Sigmoid colon (tissue), 7 donors: ENCODE results near the gene UBAC1. TPM values are rescaled to one million over a fixed set of nuclear protein-coding genes. Genes with fewer than 3 reads are reported as not detected.

Experiments used
- DNase-seq: peaks from one replicate; pipeline ENCODE4 v3.0.0-alpha.2; 2019
- H3K27ac ChIP-seq, 4 donors: fragments of 200-600 bp; sonication (generic); one replicate each; pipeline ENCODE4 v1.5.1; 2016 to 2019; ENCODE audit warnings: mild to moderate bottlenecking in 1 of 4
- H3K27me3 ChIP-seq, 3 donors: fragments of 200-600 bp; sonication (generic); one replicate each; pipeline ENCODE4 v1.5.1; 2019; ENCODE audit warnings: mild to moderate bottlenecking in 1 of 3
- H3K36me3 ChIP-seq, 4 donors: fragments of 200-600 bp; sonication (generic); one replicate each; pipeline ENCODE4 v1.5.1; 2016 to 2019
- H3K4me1 ChIP-seq, 4 donors: fragments of 200-600 bp; sonication (generic); one replicate each; pipeline ENCODE4 v1.5.1; 2017 to 2019
- H3K4me3 ChIP-seq, 4 donors: fragments of 200-600 bp; sonication (generic); one replicate each; pipeline ENCODE4 v1.5.1; 2017 to 2019; ENCODE audit warnings: mild to moderate bottlenecking in 2 of 4, moderate library complexity in 1 of 4
- H3K9me3 ChIP-seq, 4 donors: fragments of 200-600 bp in 3 of 4; sonication (generic) in 3 of 4; one replicate each; pipeline versions ENCODE4 v1.5.1 to v1.6.1; 2013 to 2019
- EP300 ChIP-seq, 4 donors: sonication (generic); formaldehyde crosslinking; IDR thresholded peaks; one replicate each; pipeline ENCODE4 v1.6.1; 2017; ENCODE audit warnings: antibody characterized with exemption in 4 of 4
- POLR2A ChIP-seq, 2 donors: fragments of 450-650 bp; IDR thresholded peaks; one replicate each; pipeline ENCODE4 v1.6.1; 2016; ENCODE audit warnings: antibody characterized with exemption in 2 of 2, mild to moderate bottlenecking in 2 of 2, moderate library complexity in 2 of 2
- POLR2AphosphoS5 ChIP-seq, 4 donors: sonication (generic); formaldehyde crosslinking; IDR thresholded peaks; one replicate each; pipeline ENCODE4 v1.6.1; 2017; ENCODE audit warnings: antibody characterized with exemption in 4 of 4
- WGBS, 2 donors: extraction: QIAGEN DNeasy Blood & Tissue Kit; methylation state at CpG; one replicate each; pipeline ENCODE4 v1.1.7; 2013; 5-methylcytosine and 5-hydroxymethylcytosine counted together
- intact Hi-C: fragments of 100-400 bp; cut with DNase I; formaldehyde crosslinking; loops from one replicate; pipeline ENCODE4 v1.15.1; 2023
- polyA plus RNA-seq, 3 donors: library from polyadenylated mRNA; stranded (reverse); fragments of 200-250 nt; gene quantifications; one replicate each; pipeline ENCODE4 v1.2.3, GENCODE V29; 2013
- total RNA-seq, 4 donors: library from RNA; depleted of rRNA; stranded (reverse); fragments of >200 nt; gene quantifications; one replicate each; pipeline ENCODE4 v1.1.0, GENCODE V29; 2016
- TF ChIP-seq, protein P1 (sequence below), 4 experiments: fragments of 450-650 bp in 3 of 4; fragments of 200-600 bp in 1 of 4; IDR thresholded peaks; one replicate each; pipeline ENCODE4 v1.5.1; 2016 to 2019; ENCODE audit warnings: antibody characterized with exemption in 4 of 4, mild to moderate bottlenecking in 3 of 4, moderate library complexity in 2 of 4
- donor health status: healthy with polysubstance abuse.
- donor health status: Bipolar disorder and iron deficiency.
- donor health status: healthy.

UBAC1 gene
- total and polyA plus RNA-seq, 7 donors: 57.4 to 80.9 (median 69.4) TPM

DNA sequence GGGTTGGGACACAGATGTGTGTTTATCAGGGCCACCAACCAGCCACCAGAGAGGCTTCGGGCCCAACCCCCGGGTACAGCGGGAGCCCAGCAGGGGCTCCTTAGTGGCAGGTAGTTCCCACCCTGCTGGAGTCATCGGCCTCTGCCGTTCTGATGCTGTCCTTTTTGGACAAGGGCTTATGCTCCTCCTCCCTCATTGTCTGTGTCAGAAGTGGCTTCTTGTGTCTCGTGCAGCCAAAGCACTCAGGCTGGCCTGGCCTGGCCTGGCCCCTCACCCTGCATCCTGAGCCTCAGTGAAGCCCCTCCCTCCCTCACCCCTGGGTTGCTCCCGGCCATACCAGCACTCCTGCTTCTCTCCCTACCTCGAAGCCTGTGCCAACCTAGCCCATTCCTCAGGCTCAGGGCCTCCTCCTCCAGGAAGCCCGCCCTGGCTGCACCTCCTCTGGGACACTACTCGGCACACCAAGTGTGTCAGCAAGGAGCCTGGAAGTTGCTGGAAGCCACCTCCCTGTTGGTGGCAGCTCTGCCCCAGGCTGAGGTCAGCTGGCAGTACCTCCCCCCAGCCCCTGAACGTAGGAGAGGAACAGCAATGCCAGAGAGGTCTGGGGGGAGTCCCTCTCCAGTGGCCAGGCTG lies 4.1 kb upstream of the UBAC1 start:
- Histone ChIP-seq H3K36me3 (no peaks in the 10 kb centered on the region), H3K4me3 (no peak overlapping the region), H3K9me3 (no peaks in the 10 kb centered on the region), H3K27me3 (no peaks in the 10 kb centered on the region), H3K4me1 (peaks cover 0 to 20% (median 17%) of the 10 kb centered on the region in 4 donors), H3K27ac (no peak overlapping the region)
- 66 to 72% methylated on average over 11 of the region's 11 CpGs for WGBS, 2 donors
- TF ChIP-seq POLR2AphosphoS5 (IDR thresholded peaks at IDR 0.05) (no peak), EP300 (IDR thresholded peaks at IDR 0.05) (no peak), POLR2A (IDR thresholded peaks at IDR 0.05) (no peak)
- TF ChIP-seq, protein P1, sequence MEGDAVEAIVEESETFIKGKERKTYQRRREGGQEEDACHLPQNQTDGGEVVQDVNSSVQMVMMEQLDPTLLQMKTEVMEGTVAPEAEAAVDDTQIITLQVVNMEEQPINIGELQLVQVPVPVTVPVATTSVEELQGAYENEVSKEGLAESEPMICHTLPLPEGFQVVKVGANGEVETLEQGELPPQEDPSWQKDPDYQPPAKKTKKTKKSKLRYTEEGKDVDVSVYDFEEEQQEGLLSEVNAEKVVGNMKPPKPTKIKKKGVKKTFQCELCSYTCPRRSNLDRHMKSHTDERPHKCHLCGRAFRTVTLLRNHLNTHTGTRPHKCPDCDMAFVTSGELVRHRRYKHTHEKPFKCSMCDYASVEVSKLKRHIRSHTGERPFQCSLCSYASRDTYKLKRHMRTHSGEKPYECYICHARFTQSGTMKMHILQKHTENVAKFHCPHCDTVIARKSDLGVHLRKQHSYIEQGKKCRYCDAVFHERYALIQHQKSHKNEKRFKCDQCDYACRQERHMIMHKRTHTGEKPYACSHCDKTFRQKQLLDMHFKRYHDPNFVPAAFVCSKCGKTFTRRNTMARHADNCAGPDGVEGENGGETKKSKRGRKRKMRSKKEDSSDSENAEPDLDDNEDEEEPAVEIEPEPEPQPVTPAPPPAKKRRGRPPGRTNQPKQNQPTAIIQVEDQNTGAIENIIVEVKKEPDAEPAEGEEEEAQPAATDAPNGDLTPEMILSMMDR (IDR thresholded peaks at IDR 0.05): no peak
- intact Hi-C loops: loop anchor here (10.0 kb wide), 1 partner anchor 280 kb away; the partner anchor contains the start of gene QSOX2
- DNase-seq: no peak

DNA sequence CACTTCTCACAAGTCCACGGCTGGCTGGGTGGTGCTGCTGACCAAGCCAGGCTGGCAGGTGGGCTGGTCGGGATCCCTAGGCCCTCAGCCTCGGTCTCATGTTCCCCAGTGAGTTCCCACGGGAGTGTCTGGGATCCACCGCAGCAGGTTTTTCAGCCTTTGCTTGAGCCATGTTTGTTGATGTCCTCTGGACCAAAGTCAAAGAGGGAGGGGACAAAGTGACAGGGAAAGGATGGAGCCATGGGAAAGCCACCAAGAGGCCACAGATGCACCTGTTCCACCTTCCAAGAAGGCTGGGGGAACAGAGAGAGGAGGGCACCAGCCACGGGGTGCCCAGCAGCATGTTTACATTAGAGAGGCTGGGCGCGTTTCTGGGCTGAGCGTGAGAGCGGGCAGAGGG lies 2.8 kb upstream of the UBAC1 start:
- no peak for DNase-seq
- Histone ChIP-seq H3K4me3 (no peak overlapping the region), H3K9me3 (no peaks in the 10 kb centered on the region), H3K36me3 (no peaks in the 10 kb centered on the region), H3K27ac (no peak overlapping the region), H3K27me3 (no peaks in the 10 kb centered on the region), H3K4me1 (peaks cover 0 to 33% (median 29%) of the 10 kb centered on the region in 4 donors)
- WGBS, 2 donors: 46 to 66% methylated on average over 10 of the region's 10 CpGs
- TF ChIP-seq, protein P1 (IDR thresholded peaks at IDR 0.05): no peak
- TF ChIP-seq POLR2AphosphoS5 (IDR thresholded peaks at IDR 0.05) (no peak), POLR2A (IDR thresholded peaks at IDR 0.05) (no peak), EP300 (IDR thresholded peaks at IDR 0.05) (no peak)
- intact Hi-C loops: loop anchor here (10.0 kb wide), 1 partner anchor 281 kb away; the partner anchor contains the start of gene QSOX2

DNA sequence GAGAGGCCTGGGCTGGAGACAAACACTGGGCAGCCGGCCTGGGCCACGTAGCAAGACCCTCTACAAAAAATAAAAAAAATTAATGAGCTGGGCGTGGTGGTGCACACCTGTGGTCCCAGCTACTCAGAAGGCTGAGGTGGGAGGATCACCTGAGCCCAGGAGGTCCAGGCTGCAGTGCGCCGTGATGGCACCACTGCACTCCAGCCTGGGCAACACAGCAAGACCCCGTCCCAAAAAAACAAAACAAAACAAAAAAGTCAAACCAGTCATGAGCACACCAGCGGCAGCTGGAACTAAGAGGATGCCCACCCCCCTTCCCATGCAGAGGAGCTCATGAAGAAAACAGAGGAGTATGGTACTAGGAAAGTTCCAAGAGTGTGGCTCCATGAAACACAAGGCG lies 2.2 kb upstream of the UBAC1 start:
- 73 to 90% methylated on average over 8 of the region's 8 CpGs for WGBS, 2 donors
- Histone ChIP-seq H3K9me3 (no peaks in the 10 kb centered on the region), H3K27ac (no peak overlapping the region), H3K36me3 (no peaks in the 10 kb centered on the region), H3K27me3 (no peaks in the 10 kb centered on the region), H3K4me1 (peaks cover 0 to 38% (median 30%) of the 10 kb centered on the region in 4 donors), H3K4me3 (no peak overlapping the region)
- intact Hi-C loops: loop anchor here (10.0 kb wide), 1 partner anchor 281 kb away; the partner anchor contains the start of gene QSOX2
- TF ChIP-seq POLR2AphosphoS5 (IDR thresholded peaks at IDR 0.05) (no peak), POLR2A (IDR thresholded peaks at IDR 0.05) (no peak)
- no peak for DNase-seq

DNA sequence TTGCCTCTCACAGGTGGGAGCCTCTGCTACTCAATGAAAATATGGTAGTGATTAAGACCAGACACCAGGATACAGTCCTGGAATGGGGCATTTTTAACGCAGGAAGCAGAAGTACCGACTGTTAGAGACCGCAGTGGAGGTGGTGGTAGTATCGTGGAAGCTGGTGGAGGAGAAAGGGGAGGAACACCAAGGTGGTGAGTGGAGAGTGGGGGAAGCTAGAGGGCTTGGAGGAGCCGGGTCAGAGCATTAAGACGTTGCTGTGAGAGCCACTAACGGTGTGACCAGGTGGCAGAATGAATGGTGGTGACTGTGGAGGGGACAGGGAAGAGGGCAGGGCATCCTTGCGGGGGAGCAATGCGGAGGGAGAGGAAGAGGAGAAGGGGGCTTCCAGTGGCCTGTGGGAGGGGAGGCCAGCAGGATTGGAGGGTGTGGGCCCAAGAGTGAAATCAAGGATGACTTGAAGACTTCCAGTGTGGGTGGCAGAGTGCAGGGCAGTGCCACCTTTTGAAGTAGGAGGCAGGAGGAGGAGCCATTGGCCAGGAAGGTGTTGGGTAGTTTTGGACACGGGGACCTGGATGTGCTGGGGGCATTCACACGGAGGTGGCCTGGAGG lies 1.6 kb upstream of the UBAC1 start:
- no peaks in the 10 kb centered on the region for H3K27me3 ChIP-seq
- no peak for DNase-seq
- intact Hi-C loops: loop anchor here (10.0 kb wide), 1 partner anchor 282 kb away; the partner anchor contains the start of gene QSOX2
- H3K4me3 ChIP-seq: no peak overlapping the region
- H3K27ac ChIP-seq: no peak overlapping the region
- TF ChIP-seq POLR2A (IDR thresholded peaks at IDR 0.05) (no peak), POLR2AphosphoS5 (IDR thresholded peaks at IDR 0.05) (no peak), EP300 (IDR thresholded peaks at IDR 0.05) (no peak)
- TF ChIP-seq, protein P1 (IDR thresholded peaks at IDR 0.05): no peak
- 49 to 65% methylated on average over 11 of the region's 11 CpGs for WGBS, 2 donors
- H3K36me3 ChIP-seq: no peaks in the 10 kb centered on the region
- no peaks in the 10 kb centered on the region for H3K9me3 ChIP-seq
- H3K4me1 ChIP-seq: peaks cover 0 to 36% (median 26%) of the 10 kb centered on the region in 4 donors
